K562 (cell line): ENCODE data around the gene NUP214. TPM values are rescaled to one million over a fixed set of nuclear protein-coding genes. Genes with fewer than 3 reads are reported as not detected.
A peak's percentile ranks its signal among the peaks of the same experiment; 100 is the strongest.

Experiments
- ATAC-seq: fragments of 200-7000 bp; cut with Tn5 transposase; 3 replicates; pipeline ENCODE4 v1.9.1; 2020; ENCODE audit warnings: moderate library complexity
- BruUV-seq: library from RNA; stranded (reverse); fragments of 400-500 nt; replicated peaks from 2 replicates; lab custom pipeline; 2021; lab: Mats Ljungman, UMichigan
- CTCF ChIA-PET: fragments of 300-600 bp; formaldehyde crosslinking; extraction: SDS; loops from one replicate; lab custom pipeline; 2021; ENCODE audit warnings: low intra/inter-chr PET ratio; lab: Yijun Ruan, JAX
- POLR2A ChIA-PET: fragments of 300-600, 350-650 bp; sonication (Branson Sonifier 250); formaldehyde crosslinking; extraction: SDS; loops from one replicate; lab custom pipeline; 2021; ENCODE audit warnings: antibody characterized with exemption, inconsistent platforms; lab: Yijun Ruan, JAX
- DNase-seq, 4 experiments: peaks; one replicate each; pipeline versions ENCODE4 v3.0.0 to v3.0.0-alpha.2; 2011 to 2018; ENCODE audit warnings: low spot score in 3 of 4, mixed read lengths in 3 of 4; ENCODE audit errors: extremely low read depth in 1 of 4
- FAIRE-seq: peaks from 2 replicates; lab custom pipeline; 2011; peaks lifted over from hg19 to GRCh38; lab: Jason Lieb, UNC
- H2AFZ ChIP-seq: 2 replicates; pipeline ENCODE4 v1.6.0; 2011; ENCODE audit warnings: low read depth, low read length, control low read depth, inconsistent platforms
- H3K27ac ChIP-seq: fragments of 200-600 bp; 3 replicates; pipeline ENCODE4 v1.8.0; 2011; ENCODE audit warnings: low read depth, mild to moderate bottlenecking, control low read depth, inconsistent platforms, low read length, moderate library complexity, mixed read lengths; ENCODE audit errors: extremely low read depth
- H3K27me3 ChIP-seq, 2 experiments: fragments of 300-600 bp in 1 of 2; 2 replicates in 1 of 2; 3 replicates in 1 of 2; pipeline versions ENCODE4 v1.6.0 to v1.8.0; 2011; ENCODE audit warnings: inconsistent platforms in 2 of 2, low read length in 2 of 2, mild to moderate bottlenecking in 1 of 2, mixed read lengths in 1 of 2, moderate library complexity in 1 of 2; ENCODE audit not compliant: control insufficient read depth in 2 of 2, insufficient read depth in 2 of 2
- H3K36me3 ChIP-seq: fragments of 300-600 bp; 3 replicates; pipeline ENCODE4 v1.8.0; 2011; ENCODE audit warnings: mild to moderate bottlenecking, low read length, inconsistent platforms; ENCODE audit not compliant: control insufficient read depth, insufficient read depth
- H3K4me1 ChIP-seq, 2 experiments: fragments of 200-600 bp in 1 of 2; replicated peaks in 1 of 2; 2 replicates in 1 of 2; 3 replicates in 1 of 2; pipeline versions ENCODE4 v1.5.1 to v1.8.0; 2011; ENCODE audit warnings: inconsistent platforms in 2 of 2, low read length in 2 of 2, mild to moderate bottlenecking in 1 of 2, mixed read lengths in 1 of 2, moderate library complexity in 1 of 2; ENCODE audit not compliant: control insufficient read depth in 2 of 2, insufficient read depth in 2 of 2
- H3K4me2 ChIP-seq: 2 replicates; pipeline ENCODE4 v1.6.1; 2011; ENCODE audit warnings: low read length, control low read depth, inconsistent platforms, mixed read lengths; ENCODE audit not compliant: insufficient read depth
- H3K4me3 ChIP-seq: fragments of 200-600 bp; sonication (generic), shearing (Covaris generic); 2 replicates; pipeline ENCODE4 v1.5.1; 2016; ENCODE audit warnings: control low read depth, inconsistent platforms
- H3K79me2 ChIP-seq: fragments of 200-600 bp; 3 replicates; pipeline ENCODE4 v1.8.0; 2011; ENCODE audit warnings: low read length, inconsistent platforms; ENCODE audit not compliant: control insufficient read depth, insufficient read depth
- H3K9ac ChIP-seq, 2 experiments: 2 replicates each; pipeline versions ENCODE4 v1.6.0 to v1.6.1; 2011; ENCODE audit warnings: low read depth in 2 of 2, low read length in 2 of 2, control low read depth in 1 of 2, inconsistent platforms in 1 of 2, mild to moderate bottlenecking in 1 of 2, mixed read lengths in 1 of 2; ENCODE audit not compliant: insufficient read depth in 1 of 2
- H3K9me1 ChIP-seq: one replicate; pipeline ENCODE4 v1.6.0; 2011; ENCODE audit warnings: inconsistent platforms, mild to moderate bottlenecking, low read length, moderate library complexity; ENCODE audit not compliant: control insufficient read depth, insufficient read depth
- H3K9me3 ChIP-seq: replicated peaks from 2 replicates; pipeline ENCODE4 v1.5.1; 2011; ENCODE audit warnings: low read depth, low read length, inconsistent platforms; ENCODE audit not compliant: control insufficient read depth, insufficient read depth
- H4K20me1 ChIP-seq: replicated peaks from 2 replicates; pipeline ENCODE4 v1.6.1; 2011; ENCODE audit warnings: low read length, inconsistent platforms, mixed read lengths; ENCODE audit not compliant: control insufficient read depth, insufficient read depth
- BHLHE40 ChIP-seq: IDR thresholded peaks from 2 replicates; pipeline ENCODE4 v1.6.1; 2011; ENCODE audit warnings: low read length, improper control_type of control experiment
- CLOCK ChIP-seq: fragments of 250-450 bp; sonication (Bioruptor Pico); IDR thresholded peaks from 2 replicates; pipeline ENCODE4 v1.4.0; 2020; ENCODE audit warnings: mild to moderate bottlenecking, moderate library complexity, borderline replicate concordance
- GTF2F1 ChIP-seq: IDR thresholded peaks from 2 replicates; pipeline ENCODE4 v1.6.1; 2011; ENCODE audit warnings: low read depth, low read length, improper control_type of control experiment
- MYC ChIP-seq, 2 experiments: fragments of 250-450 bp in 1 of 2; sonication (Bioruptor Pico) in 1 of 2; IDR thresholded peaks; 2 replicates each; pipeline versions ENCODE4 v1.5.1 to v1.6.1; 2012 to 2021; ENCODE audit warnings: low read depth in 2 of 2, borderline replicate concordance in 1 of 2, improper control_type of control experiment in 1 of 2, low read length in 1 of 2, mild to moderate bottlenecking in 1 of 2, moderate library complexity in 1 of 2
- POLR2AphosphoS2 ChIP-seq: IDR thresholded peaks from 2 replicates; pipeline ENCODE4 v1.6.1; 2012; ENCODE audit warnings: low read length, improper control_type of control experiment
- RCOR1 ChIP-seq, 2 experiments: IDR thresholded peaks; 2 replicates each; pipeline ENCODE4 v1.6.1; 2012; ENCODE audit warnings: low read depth in 2 of 2, low read length in 2 of 2, borderline replicate concordance in 1 of 2, improper control_type of control experiment in 1 of 2
- ZBTB17 ChIP-seq: fragments of 450-650 bp; formaldehyde crosslinking; IDR thresholded peaks from 2 replicates; pipeline ENCODE4 v1.4.0; 2020; ENCODE audit warnings: mild to moderate bottlenecking
- WGBS: fragments of 100-300 bp; shearing (Covaris generic); methylation state at CpG from one replicate; pipeline ENCODE4 v1.1.6; 2016; ENCODE audit warnings: low coverage, mixed read lengths; ENCODE audit not compliant: insufficient coverage; ENCODE audit errors: missing lambda C conversion rate; 5-methylcytosine and 5-hydroxymethylcytosine counted together
- in situ Hi-C: fragments of 300-500 bp; cut with MboI; formaldehyde crosslinking; loops from 4 replicates; pipeline ENCODE4 v1.15.0; 2018; ENCODE audit warnings: inconsistent platforms, mixed read lengths
- intact Hi-C: fragments of 100-400 bp; cut with micrococcal nuclease; formaldehyde crosslinking; loops from 2 replicates; pipeline ENCODE4 v1.14.2; 2022
- polyA plus RNA-seq, 8 experiments: library from polyadenylated mRNA; depleted of rRNA in 4 of 8; stranded (reverse) in 5 of 8; unstranded in 3 of 8; fragments of >200 nt; fragmentation: Nextera tagmentation in 2 of 8; fragmentation: Illumina TruSeq in 1 of 8; extraction: Ambion mirVana in 2 of 8; extraction: Trizol in 1 of 8; gene quantifications; 2 replicates each; pipeline versions ENCODE4 v1.2.1 to v1.2.3, GENCODE V29; 2011 to 2014; ENCODE audit warnings: inconsistent platforms in 1 of 8, missing spikeins in 1 of 8
- total RNA-seq, 7 experiments: library from RNA; depleted of rRNA in 6 of 7; stranded (reverse); fragments of >200 nt in 6 of 7; fragmentation: Illumina TruSeq in 2 of 7; extraction: Trizol in 2 of 7; gene quantifications; 2 replicates each; pipeline versions ENCODE4 v1.2.1 to v1.2.3, GENCODE V29; 2011 to 2021; ENCODE audit warnings: low replicate concordance in 1 of 7

NUP214 gene
- total and polyA plus RNA-seq, 9 of the 15 experiments (the other 6 are each of a cell fraction or from before 2014, with no cell fraction given) = 56.9 to 332 (median 97.1) TPM

DNA sequence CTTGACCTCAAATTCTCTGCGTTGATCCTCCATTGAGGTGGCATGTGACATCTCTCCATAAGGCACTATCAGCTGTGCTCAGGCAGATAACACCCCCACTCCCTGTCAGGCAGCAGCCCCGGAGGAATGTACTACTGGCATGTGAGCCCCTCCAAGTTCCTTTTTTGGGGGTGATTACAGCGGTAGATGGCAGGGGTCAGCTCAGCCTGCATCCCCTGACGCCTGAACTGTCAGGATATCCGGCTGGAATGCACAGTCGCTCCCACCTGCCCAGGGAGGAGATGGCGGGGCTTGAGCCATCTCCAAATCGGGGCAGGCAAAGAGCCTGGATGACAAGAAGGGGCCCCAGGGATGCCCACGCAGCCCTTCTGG, 110.1 kb downstream of the NUP214 start:
- 64% methylated on average over 9 of the region's 9 CpGs for WGBS
- Histone ChIP-seq H3K4me3 (no peak overlapping the region), H3K9ac (peak overlapping the region in 1 of 2 experiments; percentile 5; a peak in 2 of 4 replicates), H3K9me3 (no peaks in the 10 kb centered on the region), H3K79me2 (no peaks in the 10 kb centered on the region), H3K9me1 (peaks cover 3% of the 10 kb centered on the region), H3K27me3 (peaks cover 0 to 8% of the 10 kb centered on the region in 2 experiments; a peak in 2 of 5 replicates), H3K27ac (no peak overlapping the region), H4K20me1 (0 out of 2 replicates have a peak, but pooled peaks cover 7% of the 10 kb centered on the region), H3K36me3 (peaks cover 46% of the 10 kb centered on the region), H3K4me1 (peaks cover 3 to 31% of the 10 kb centered on the region in 2 experiments; a peak in 3 of 5 replicates), H2AFZ (no peak overlapping the region), H3K4me2 (no peak overlapping the region)
- ATAC-seq (peak; percentile 3), FAIRE-seq (no peak), DNase-seq (peak in 1 of 4 experiments; percentile 57)
- intact Hi-C loops (no loop called here), in situ Hi-C loops (no loop called here)
- no TSS peak for BruUV-seq
- POLR2A ChIA-PET = interaction anchor here (0.6 to 11.4 kb wide), 14 partner anchors 8 to 181 kb away, joined by 3 to 156 read pairs (median 5); no protein-coding TSS in a partner anchor
- no peak for TF ChIP-seq ZBTB17
- TF ChIP-seq BHLHE40 = peak; percentile 67
- 0 out of 2 replicates have a peak, but pooled peaks have one; percentile 4 for TF ChIP-seq GTF2F1
- no peak for TF ChIP-seq CLOCK (CRISPR knock-in tag)
- TF ChIP-seq POLR2AphosphoS2 = peak; percentile 93
- TF ChIP-seq RCOR1 (IDR thresholded peaks at IDR 0.05; ENCODE audit: borderline replicate concordance in 1 of 2, low read depth in 2 of 2, low read length in 2 of 2) = 0 out of 4 replicates have a peak, but pooled peaks of 1 of the 2 experiments have one; percentile 2
- peak; percentile 19; the same call in 1 of the 2 replicates for TF ChIP-seq MYC (IDR thresholded peaks at IDR 0.05; ENCODE audit: low read depth, low read length)
- TF ChIP-seq MYC (CRISPR knock-in tag; IDR thresholded peaks at IDR 0.05; ENCODE audit: borderline replicate concordance, low read depth) = no peak
- CTCF ChIA-PET = no interaction called here
